HuH-7 (cell line): ENCODE data around the gene TNFRSF12A.
A peak's percentile ranks its signal among the peaks of the same experiment; 100 is the strongest.

Source experiments
- DNase-seq: peaks from one replicate; pipeline ENCODE4 v3.0.0; 2011; ENCODE audit warnings: low spot score

The TNFRSF12A gene, protein sequence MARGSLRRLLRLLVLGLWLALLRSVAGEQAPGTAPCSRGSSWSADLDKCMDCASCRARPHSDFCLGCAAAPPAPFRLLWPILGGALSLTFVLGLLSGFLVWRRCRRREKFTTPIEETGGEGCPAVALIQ

DNA sequence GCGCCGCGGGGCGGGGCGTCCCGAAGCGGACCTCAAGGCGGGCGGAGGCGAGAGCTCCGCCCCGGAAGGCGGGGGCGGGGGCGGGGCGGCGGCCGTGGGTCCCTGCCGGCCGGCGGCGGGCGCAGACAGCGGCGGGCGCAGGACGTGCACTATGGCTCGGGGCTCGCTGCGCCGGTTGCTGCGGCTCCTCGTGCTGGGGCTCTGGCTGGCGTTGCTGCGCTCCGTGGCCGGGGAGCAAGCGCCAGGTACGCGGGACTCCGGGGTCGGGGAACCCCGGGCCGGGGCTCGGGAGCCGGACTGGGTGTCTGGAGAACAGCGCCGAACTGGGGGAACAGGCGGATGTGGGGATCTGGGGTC is at the start of gene TNFRSF12A:
Gene TNFRSF12A, plus strand, starts transcription at position 122 of the 357 bp plus-strand sequence. Its CDS starts 30 bp downstream, at position 152.
- DNase-seq = peak; percentile 74

DNA sequence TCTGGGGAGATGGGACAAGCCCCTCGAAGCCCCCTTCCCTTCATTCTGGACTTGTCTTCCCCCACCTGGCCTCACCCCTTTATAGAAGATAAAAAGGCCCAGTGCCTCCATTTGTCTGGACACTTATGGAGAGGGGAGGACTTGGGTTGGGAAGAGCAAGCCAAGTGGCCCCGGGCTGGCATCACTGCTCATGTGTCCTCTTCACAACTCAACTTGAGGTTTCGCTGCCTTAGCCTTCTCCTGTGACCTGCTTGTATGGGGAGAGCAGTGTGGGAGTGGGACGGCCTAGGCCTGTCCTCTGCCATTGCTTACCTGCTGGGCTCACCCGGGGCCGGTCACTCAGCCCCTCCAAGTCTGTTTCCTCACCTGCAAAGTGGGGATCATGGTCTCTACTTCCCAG is 49.6 kb upstream of the TNFRSF12A start:
- no peak for DNase-seq

DNA sequence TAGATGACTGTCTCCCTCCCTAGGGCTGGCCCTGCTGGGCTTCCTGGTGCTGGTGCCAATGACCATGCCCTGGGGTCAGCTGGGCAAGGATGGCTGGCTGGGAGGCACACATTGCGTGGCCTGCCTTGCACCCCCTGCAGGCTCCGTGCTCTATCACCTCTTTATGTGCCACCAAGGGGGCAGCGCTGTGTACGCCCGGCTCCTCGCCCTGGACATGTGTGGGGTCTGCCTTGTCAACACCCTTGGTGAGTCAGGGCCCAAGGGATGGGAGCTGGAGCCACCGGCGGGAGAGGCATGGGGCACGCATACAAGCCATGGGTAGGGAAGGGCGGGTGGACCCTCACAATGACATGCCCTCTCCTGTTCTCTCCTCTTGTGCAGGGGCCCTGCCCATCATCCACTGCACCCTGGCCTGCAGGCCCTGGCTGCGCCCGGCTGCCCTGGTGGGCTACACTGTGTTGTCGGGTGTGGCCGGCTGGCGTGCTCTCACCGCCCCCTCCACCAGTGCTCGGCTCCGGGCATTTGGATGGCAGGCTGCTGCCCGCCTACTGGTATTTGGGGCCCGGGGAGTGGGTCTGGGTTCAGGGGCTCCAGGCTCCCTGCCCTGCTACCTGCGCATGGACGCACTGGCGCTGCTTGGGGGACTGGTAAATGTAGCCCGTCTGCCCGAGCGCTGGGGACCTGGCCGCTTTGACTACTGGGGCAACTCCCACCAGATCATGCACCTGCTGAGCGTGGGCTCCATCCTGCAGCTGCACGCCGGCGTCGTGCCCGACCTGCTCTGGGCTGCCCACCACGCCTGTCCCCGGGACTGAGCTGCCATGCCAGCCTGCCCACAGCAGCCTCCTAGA is 48.8 kb upstream of the TNFRSF12A start:
- DNase-seq = no peak

DNA sequence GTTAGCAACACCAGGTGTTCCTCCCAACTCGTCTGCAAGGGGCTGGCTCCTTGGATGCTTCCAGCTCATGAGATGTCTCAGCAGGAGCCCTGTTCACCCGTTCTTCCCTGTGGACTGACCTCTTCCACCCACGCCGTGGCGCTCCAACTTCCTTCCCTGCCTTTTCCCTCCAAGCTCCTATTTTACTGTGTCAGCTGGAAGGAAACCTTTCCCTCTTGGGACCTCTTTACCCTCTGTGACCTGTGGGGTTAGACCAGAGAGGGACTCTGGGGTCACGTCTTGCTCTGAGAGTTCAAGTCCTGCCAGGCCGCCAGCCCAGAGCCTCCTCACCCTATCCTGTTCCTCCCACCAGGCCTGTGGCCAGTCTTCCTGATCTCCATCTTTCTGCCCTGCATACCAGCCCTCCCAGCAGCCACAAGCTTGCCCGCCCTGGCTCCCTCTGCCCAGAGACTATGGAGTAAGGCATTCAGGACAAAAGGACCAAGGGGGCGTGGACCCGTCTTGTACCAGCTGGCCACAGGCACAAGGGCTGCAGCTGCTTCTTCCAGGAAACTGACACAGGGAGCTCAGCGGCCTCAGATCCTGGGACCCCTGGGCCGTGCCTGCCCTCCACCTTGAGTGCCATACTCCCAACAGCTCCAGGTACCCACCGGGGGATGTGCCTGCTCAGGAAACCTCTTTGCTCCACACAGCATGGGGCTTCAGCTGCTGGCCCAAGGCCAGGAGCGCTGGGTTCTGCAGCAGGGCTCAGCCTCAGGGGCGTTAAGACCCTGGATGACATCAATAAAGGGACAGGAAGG is 48.0 kb upstream of the TNFRSF12A start:
- no peak for DNase-seq

DNA sequence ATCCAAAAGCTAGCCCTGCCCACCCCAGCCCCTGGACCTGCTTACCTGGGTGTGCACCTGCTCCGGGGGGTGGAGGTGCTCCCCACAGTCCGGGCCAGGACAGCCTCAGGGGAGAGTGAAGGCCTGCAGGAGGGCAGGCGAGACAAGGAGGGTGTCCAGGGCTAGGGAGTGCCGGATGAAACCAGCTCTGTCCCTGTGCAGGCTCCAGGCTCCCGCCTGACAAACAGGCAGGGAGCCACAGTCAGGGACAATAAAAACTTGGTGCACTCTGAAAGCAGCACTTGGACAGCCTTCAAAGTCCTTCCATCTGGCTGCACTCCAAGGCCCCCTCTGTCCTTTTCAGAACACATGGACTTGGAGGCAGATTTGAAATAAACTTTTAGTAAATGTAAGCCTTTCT is 47.1 kb upstream of the TNFRSF12A start:
- DNase-seq = no peak

DNA sequence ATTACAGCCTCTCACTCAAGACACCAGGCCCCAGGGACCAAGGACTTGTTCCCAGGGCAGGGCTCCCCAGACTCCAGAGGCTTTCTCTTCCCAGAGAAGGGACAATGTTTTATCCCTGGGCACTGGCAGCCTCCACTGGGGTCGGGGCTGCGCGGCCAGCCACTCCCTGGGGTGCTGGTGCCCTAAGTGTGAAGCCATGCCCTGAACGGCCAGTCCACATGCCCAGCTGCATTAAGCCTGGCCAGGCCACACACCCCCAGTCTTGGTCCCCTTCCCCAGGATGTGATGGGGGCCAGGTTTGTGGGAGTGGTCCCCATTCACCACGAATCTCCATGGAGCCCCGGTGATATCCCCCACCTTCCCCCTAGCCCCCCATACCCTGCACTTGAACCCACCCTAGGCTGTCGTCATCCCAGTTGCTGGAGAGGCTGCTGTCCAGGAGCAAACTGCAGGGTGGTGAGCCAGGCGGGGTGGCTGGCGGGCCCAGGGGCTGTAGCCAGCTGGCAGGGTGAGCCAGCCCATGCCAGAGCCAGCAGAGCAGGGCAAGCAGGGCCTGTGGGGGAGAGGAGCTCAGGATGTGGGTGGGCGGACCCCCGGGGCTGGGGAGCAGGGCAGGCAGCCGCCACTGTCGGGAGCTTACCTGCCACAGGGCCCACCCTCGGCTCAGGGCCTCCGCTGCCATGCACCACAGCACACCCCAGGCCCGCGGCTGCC is 46.4 kb upstream of the TNFRSF12A start:
- DNase-seq = no peak

DNA sequence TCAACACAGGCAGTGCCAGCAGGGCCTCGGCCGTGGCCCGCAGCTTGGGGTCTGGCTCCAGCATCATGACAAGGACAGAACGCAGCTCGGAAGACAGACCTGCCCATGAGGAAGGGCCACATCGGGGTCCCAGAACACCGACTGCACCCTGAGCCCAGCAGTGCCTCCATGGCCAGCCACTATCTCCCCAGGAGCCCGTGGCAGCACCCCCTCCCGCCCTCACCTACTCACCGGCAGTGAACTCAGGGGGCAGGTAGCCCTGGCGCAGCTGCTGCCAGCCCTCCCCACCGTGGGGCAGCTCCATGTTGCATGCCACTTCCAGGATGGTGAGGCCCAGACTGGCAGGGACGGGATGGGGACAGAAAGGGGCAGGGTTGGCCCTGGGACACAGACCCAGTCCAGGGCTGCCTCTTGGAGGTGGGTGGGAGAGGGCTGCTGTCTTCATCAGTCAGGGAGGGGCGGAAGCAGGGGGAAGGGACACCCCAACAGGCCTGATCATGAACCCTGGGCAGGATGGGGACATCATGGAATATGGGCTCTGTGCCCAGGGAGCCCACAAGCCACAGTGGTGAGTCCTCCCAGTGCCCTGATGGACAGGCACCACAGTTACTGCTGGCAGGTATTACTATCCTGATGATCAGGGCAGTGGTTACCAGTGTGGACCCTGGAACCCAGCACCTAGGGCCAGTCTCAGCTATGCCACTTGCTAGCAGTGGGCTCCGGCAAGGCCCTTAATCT is 45.7 kb upstream of the TNFRSF12A start:
- no peak for DNase-seq

DNA sequence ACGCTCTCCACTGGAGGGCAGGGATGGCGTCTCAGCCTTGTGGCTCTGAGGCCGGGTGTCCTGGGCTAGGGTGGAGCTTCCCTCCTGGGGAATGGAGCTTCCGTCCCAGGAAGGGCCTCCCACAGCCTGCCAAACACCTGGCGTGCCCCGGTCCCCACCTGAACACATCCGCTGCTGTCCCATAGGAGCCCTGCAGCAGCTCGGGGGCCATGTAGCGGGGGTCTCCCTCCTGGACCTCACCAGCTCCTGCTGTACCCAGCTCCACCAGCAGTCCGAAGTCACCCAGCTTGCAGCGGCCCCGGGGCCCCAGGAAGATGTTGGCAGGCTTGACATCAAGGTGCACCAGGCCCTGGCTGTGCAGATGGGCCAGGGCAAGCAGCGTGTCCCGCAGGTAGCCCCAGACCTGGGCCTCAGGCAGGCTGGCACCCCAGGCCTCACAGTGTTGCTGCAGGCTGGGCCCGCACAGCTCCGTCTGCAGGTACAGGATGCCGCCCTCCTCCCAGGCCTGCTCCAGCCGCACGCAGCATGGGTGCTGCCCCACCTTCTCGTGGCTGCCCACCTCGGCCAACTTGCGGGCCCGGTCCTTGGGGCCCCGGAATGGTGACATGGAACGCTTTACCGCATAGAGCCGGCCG is 44.9 kb upstream of the TNFRSF12A start:
- no peak for DNase-seq

DNA sequence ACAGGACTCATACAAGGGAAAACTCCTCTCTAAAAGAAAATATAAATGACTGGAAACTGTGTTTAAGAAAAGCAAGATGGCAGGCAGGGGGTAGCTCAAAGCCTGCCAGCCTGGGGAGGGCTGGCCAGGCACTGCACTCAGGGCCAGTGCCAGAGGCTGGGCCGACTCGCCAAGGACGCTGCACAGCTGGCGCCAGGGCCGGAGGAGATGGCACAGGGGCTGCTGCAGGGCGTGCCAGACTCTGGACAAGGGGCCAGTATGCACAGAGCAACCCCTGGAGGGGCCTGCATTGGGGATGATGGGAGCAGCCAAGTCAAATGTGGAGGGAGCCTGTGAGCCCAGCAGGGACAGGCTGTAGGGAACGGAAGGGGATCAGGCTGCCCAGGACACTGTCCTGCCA is 44.0 kb upstream of the TNFRSF12A start:
- DNase-seq = no peak

DNA sequence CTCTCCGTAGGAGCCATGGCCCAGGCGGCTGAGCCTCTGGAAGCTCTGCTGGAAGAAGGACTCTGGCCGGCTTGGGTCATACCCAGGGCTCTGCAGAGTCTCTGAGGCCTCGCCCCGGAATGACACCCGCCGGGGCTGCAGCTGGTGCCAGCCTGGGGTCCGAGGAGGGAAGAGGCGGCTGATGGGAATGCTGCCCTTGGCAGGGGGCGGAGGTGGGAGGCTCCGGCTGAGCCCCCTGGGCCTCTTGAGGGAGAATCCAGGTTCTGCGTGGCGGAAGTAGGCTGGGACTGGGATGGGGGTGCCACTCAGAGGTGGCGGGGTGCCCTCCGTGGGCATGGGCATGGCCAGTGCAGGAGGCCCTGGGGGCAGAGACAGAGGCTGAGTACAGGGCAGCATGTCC is 43.5 kb upstream of the TNFRSF12A start:
- DNase-seq = no peak

DNA sequence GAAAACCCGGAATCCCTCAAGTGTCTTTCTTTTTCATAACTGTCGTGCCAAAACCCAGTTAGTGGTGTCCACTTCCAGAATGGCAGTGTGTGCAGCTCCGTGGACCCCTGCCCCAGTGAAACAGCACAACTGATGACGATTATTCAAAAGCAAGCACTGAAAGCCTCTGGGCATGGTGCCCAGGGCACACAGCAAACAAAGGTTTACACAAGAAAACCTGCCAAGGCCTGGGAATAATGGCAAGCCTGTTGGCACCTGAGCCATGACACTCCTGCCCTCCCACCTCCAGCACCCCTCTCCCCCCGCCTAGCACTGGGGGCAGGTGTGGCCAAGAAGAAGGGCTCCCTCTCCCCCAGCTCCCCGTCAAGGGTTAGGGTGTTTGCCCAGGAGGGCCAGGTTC is 42.7 kb upstream of the TNFRSF12A start:
- DNase-seq = no peak

DNA sequence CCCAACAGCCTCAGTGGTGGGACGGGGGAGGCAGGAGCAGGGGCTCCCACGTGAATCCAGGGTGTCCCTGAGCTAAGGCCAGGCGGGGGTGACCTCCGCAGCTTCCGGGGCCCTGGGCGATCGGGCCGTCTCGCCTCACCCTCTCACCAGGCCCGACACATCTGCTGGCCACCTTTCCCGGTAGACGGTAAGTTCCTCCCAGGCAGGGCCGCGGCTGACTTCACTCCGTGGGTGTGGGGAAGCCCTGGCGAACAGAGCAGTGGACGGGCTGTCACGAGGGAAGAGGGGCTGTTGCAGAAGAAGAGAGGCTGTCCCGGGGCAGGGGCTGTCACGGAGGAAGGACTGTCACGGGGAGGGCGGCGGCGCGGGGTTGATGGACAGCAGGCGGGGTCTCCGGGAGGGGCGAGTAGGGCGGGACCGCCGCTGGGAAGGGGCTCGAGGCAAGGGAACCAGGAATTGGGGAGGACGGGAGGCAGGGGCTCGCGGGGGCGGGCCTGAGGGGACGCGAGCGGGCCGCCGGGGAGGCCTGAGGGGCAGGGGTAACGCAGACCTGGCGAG is 40.4 kb upstream of the TNFRSF12A start:
- DNase-seq = no peak

DNA sequence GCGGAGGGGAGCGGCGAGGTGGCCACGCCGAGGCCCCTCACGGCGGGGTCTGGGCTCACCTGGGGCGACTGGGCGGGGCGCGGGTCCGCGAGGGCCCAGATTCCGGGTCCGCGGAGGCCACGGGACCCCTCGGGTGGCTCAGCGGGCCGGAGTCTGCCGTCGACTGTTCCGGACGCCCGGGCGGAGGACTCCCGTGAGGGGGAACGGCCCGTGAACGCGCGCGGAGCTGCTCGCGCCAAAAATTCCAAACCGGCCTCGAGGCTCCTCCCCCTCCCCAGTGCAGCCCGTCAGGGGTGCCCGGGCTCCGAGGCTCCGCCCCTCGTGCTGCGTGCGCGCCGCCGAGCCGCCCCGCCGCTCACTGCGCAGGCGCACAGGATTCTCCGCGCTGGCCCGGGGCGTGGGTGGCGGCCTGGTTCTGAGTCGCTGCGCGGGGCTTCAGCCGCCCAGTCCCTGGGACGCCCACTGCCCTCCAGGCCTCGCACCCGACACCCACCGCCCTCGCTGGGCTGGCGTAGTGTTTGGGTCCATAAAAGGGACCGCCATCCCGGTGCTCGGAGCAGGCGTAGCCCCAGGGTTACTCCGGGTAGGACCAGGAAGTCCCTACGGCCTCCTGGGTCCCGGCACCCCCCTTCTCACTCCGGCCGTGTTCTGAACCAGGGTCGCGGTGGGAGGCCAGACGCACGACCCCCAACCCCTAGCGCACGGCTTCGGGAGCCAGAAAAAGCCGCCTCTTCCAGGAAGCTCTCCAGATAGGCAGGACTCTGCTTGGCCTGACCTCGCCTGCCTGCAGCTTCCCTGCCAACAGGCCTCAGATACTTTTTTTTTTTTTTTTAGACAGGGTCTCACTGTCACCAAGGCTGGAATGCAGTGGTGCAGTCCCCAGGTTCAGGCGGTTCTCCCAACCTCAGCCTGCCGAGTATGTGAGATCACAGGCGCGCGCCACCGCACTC is 39.7 kb upstream of the TNFRSF12A start, which contains the start of gene PKMYT1:
Gene PKMYT1, minus strand, starts transcription at position 220 of the 950 bp plus-strand sequence. CDS start 789 bp downstream, outside the sequence.
- peak; percentile 99 for DNase-seq

DNA sequence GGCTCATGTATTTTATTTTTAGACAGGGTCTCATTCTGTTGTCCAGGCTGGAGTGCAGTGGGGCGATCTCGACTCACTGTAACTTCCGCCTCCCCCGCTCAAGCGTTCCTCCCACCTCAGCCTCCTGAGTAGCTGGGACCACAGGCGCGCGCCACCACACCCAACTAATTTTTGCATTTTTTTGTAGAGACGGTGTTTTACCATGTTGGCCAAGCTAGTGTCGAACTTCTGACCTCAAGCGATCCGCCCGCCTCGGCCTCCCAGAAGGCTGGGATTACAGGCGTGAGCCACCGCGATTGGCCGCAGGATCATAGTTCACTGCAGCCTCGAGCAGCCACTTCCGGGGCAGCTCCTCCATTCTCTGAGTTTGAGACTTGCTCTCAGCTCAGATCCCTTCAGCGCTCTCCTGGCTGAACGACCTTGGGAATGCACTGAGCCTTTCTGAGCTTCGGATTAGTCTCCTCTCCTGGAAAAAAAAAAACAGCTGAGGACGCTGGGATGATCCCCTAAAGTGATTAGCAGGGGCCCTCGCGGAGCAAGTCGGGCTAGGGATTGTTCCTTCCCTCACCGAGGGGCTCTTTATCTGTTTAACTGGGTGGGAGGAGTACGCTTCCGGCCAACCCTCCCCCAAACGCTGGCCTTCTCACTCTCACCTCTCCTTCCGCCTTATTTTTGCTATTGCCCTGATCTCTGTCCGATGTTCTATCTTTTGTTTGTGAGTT is 38.8 kb upstream of the TNFRSF12A start:
- DNase-seq = peak; percentile 59

DNA sequence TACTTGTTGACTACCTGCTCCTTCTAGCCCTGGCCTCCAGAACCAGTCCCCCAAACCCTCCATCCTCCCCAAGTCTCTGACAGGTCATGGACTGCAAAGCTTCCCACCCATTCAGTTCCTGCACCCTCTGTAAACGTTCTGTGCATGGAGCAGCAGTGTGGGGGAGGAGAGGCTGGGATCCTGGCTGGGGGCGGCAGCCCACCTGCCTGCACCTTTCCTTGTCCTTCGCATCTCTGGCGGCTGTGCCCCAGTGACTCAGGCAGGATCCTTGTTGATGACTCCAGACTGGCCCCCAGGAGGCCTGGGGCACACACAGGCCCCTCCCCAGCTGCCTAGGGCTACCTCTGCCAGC is 38.3 kb upstream of the TNFRSF12A start:
- DNase-seq = no peak

DNA sequence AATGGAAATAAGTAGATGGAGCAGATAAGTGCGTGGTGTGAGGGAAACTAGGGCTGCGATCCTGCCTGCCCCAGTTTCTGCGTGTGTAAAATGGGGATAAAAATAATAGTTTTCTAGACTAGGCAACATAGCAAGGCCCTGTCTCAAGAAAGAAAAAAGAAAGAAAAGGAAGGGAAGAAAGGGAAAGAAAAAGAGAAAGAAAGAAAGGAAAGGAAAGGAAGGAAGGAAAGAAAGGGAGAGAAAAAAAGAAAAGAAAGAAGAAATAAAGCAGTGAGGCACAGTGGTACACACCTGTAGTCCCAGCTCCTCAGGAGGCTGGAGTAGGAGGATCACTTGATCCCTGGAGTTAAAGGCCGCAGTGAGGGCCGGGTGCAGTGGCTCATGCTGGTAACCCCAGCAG is 37.8 kb upstream of the TNFRSF12A start:
- no peak for DNase-seq

DNA sequence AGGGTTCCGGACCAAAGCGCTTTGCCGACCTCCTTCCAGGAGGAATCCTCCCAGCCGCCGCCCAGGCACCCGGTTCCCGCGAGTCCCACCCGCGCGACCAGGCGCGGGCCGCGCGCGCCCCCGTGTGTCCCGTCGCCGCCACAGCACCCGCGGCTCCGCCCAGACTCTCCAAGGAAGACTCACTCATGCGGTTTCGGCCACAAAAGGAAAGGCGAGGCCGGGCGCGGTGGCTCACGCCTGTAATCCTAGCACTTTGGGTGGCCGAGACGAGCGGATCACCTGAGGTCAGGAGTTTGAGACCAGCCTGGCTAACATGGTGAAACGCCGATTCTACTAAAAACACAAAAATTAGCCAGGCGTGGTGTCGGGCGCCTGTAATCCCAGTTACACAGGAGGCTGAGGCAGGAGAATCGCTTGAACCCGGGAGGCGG is 36.4 kb upstream of the TNFRSF12A start:
- peak; percentile 93 for DNase-seq

DNA sequence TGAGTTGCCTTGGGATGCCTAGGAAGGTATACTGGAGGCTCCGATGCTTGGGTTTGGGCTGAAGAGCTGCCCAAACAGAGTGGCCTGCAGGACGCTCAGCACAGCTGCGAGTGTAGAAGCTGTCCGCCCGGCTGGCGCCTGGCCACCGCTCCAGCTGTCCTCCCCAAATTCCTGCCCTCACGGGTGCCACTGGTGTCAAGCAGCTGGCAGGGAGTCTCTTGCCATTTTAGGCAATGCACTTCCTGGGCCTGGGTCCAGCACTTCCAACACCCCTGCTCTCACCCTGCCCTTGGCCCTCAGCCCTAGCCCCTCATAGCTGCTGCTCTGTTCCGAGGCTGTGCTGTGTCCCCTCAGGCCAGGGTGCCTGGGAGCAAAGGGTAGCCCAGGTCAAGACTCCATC is 34.7 kb upstream of the TNFRSF12A start:
- DNase-seq = no peak

DNA sequence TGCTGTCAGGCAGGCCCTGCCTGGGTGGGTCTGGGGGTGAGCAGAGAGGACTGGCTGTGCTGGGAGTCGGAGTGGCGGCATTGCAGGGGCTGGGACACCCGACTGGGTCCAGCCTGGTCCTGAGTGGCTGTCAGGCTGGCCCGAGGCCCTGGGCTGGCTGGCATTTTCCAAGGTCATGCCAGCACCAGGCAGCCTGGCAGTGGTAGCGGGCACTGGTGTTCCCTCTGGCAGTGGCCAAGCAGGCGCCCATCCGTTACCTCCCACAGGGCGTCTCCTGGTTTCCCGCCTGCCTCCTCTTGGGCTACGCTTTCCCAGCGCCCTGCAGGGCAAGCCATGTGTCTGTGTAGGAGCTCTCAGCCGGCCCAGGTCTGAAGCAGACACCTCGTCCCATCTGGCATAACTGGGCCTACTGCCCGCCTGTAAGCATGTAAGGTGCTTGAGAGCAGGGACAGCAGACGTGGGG is 34.2 kb upstream of the TNFRSF12A start:
- no peak for DNase-seq
